Activated CD4-positive, CD25-positive, alpha-beta regulatory T cell (primary cell): ENCODE results near the gene MED12.
A peak's percentile ranks its signal among the peaks of the same experiment; 100 is the strongest.
"Not testable (repeated sequence)": the region's sequence is repeated elsewhere in the genome, so short reads cannot be mapped to it uniquely, and the experiment has no call there.

Source experiments
- DNase-seq, 4 experiments: peaks; one replicate each; lab custom pipeline; 2025; lab: John Stamatoyannopoulos, UW

Gene MED12

DNA sequence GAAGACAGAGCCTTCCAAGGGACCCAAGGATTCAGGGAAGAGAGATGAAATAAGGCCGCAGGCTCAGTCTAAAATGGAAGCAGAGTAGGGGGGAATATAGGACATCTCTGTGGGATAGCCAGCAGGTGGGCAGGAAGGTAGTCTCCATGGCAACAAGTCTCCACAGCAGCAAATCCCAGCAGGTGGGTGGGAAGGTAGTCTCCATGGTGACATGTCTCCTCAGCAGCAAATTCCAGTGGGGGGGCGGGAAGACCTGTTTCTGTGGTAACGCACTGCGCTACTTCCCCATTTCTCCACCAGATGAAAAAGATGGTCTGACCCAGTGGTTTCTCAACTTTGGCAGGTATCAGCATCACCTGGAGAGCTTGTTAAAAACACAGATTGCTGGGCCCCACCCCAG lies 44.6 kb downstream of the MED12 start:
- DNase-seq: no peak

DNA sequence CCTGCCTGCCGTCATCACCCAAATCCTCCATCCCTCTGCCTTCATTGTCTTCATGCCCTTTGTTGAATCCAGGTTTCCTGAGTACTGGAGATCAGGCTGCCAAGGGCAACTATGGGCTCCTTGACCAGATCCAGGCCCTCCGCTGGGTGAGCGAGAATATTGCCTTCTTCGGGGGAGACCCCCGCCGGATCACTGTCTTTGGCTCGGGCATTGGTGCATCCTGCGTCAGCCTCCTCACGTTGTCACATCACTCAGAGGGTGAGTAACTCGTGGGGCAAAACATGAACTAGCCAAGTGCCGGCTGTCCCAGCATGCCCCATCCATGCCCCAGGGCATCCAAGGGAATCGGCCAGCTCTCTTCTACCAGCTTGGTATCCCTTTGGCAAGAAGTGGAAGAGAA lies 45.7 kb downstream of the MED12 start:
- DNase-seq: no peak

- DNase-seq: no peak
Measured at GRCh38 chrX:71166461-71166860, 48.1 kb downstream of the MED12 start.

DNA sequence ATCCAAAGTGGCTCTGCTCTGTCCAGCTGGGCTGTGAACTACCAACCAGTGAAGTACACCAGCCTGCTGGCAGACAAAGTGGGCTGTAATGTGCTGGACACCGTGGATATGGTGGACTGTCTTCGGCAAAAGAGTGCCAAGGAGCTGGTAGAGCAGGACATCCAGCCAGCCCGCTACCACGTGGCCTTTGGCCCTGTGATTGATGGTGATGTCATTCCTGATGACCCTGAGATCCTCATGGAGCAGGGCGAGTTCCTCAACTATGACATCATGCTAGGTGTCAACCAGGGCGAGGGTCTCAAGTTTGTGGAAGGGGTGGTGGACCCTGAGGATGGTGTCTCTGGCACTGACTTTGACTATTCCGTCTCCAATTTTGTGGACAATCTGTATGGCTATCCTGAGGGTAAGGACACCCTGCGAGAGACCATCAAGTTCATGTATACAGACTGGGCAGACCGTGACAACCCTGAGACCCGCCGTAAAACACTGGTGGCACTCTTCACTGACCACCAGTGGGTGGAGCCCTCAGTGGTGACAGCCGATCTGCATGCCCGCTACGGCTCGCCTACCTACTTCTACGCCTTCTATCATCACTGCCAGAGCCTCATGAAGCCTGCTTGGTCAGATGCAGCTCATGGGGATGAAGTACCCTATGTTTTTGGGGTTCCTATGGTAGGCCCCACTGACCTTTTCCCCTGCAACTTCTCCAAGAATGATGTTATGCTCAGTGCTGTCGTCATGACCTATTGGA lies 48.8 kb downstream of the MED12 start:
- DNase-seq: no peak

- no peak for DNase-seq
Measured at GRCh38 chrX:71168134-71168533, 49.7 kb downstream of the MED12 start.

DNA sequence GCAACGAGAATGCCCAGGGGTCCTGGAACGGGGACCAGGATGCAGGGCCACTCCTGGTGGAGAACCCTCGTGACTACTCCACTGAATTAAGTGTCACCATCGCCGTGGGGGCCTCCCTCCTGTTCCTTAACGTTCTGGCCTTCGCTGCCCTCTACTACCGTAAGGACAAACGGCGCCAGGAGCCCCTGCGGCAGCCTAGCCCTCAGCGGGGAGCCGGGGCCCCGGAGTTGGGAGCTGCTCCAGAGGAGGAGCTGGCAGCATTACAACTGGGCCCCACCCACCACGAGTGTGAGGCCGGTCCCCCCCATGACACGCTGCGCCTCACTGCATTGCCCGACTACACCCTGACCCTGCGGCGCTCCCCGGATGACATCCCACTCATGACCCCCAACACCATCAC lies 51.2 kb downstream of the MED12 start:
- no peak for DNase-seq

DNA sequence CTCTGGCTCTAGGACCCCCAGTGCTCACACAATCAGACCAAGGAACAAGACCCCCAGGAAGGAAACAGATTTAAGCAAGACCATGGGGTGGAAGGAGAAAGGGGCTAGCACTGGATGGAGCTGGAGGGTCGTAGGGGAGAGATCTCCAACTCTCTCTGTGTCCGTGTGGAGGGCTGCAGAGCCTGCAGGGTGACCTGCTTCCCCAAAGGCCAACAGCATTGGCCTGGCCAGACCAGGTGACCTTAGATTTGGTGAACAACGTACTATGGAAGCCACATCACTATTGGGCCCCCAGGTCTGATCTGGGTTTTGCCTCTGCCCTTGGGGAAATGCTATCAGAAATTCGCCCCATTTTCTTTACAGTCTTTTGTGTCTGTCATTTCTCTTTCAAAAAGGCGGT lies 52.3 kb downstream of the MED12 start:
- no peak for DNase-seq

- no peak for DNase-seq
Measured at GRCh38 chrX:71171110-71171801, 52.9 kb downstream of the MED12 start.

- no peak for DNase-seq
Measured at GRCh38 chrX:71173440-71173839, 55.0 kb downstream of the MED12 start.

DNA sequence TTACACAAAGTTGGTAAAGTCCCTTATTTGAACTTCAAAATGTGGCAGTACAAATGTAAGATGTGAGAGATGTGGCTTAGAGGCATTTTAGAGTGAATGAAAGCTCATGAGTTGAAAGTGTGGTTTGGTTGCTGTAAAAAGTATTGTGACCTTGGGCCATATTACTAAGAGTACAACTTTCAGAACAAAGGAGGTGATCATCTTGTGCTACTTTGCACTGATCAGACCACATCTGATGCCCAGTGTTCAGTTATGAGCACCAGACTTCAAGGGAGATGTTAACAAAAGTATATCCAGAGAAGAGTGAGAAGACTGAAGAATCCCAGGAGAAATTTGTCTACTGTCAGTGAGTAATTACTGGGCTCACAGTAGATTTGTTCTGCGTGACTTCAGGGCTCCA lies 56.4 kb downstream of the MED12 start:
- DNase-seq: no peak

GRCh38 chrX:71175531-71175930 lies 57.1 kb downstream of the MED12 start:
- no peak for DNase-seq

GRCh38 chrX:71177327-71177726 lies 58.9 kb downstream of the MED12 start:
- DNase-seq: no peak

DNA sequence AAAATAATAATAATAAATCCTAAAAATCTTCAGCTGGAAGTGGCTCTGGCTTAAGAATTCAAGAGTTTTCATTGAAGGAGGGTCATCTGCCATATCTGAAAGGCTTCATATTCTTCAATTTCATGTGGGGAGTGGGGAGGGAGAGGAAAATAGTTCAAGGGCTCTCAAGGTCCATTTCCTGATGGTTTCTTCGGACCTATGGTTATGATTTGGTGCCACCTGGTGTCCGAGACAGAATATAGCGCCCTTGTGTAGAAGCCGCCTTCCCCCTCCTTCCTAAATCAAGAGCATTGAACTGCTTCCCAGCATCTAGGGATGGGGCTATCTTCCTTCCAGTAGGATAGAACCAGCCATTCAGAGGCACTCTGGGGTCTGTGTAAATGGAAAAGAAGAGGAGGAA lies 60.5 kb downstream of the MED12 start:
- DNase-seq: peak in 2 of 4 experiments; percentile 1 to 6

GRCh38 chrX:71180579-71181265 lies 62.3 kb downstream of the MED12 start:
- DNase-seq: not testable (repeated sequence)

DNA sequence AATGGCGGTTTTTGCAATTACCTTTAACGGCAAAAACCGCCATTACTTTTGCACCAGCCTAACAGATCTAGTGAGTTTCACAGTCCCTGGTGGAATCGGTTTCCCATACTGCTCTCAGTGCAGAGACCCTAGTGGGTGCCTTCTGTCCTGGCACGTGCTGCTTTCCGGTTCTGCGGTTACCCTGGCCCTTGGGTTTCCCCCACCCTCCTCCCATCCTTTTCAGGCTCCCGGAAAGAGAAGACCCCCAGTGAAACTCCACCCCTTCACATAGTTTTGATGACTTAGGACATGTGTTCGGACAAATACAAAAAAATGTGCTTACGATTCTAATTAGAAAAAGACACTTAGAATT lies 63.1 kb downstream of the MED12 start:
- peak in 1 of 4 experiments; percentile 4 for DNase-seq

DNA sequence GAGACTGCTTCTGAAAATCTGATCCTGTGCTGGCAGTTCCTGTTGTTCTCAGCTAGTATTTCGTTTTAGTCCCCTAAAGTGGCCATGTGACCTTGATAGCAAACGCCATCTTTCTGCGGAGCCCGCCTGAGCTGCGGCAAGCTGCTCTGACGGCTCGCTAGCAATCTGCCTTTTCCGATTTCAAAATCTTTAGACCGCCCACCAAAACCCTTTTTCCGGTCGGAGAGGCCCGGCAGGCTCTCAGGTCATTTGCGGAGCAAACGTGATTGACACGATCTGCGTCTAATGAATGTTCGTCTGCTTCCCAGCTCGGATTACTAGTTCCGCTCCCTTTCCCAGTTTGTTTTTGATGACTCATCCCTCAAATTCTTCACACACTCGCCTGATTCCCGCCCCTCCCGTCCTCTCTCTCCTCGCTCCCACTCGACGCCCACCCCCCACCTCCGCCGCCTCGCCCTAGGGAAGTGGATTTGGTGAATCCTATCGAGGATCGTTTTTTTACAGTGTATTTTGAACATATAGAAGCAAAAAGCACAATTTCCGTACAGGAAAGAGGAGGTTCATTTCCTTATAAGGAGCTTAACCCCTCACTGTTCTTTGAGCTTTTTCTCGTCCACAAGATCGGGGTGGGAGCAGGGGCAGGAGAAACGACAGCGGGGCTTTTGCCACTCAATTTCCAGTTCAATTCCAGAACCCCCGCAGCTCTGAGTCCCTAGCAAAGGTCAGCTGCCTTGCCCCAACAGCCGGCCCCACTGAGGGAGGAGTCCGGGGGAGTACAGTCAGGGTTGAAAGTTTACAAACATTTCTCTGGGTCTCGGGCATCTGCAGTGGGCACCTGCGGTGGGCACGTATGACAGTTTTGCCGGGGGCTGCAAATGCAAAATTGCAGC lies 63.8 kb downstream of the MED12 start:
- DNase-seq: peak; percentile 41 to 56 (median 53)

GRCh38 chrX:71182871-71183270 lies 64.5 kb downstream of the MED12 start:
- no peak for DNase-seq

DNA sequence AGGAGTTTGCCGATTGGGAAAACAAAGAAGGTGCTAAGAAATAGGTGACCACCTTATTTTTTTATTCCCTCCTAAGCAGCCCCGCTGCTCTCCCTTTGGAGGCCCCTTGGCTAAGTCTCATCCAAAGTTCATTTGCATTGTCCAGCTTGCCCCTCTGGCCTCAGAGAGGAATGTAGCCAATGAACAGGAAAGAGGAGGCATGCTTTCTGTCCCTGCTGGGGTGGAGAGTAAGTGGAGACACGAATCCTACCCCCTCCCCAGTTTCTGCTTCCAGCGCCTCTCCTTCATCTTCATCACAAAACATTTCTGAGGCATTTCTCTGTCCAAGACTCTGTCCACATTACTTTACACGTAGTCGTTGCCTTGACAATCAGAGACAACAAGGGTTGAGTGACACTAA lies 64.9 kb downstream of the MED12 start:
- DNase-seq: no peak

DNA sequence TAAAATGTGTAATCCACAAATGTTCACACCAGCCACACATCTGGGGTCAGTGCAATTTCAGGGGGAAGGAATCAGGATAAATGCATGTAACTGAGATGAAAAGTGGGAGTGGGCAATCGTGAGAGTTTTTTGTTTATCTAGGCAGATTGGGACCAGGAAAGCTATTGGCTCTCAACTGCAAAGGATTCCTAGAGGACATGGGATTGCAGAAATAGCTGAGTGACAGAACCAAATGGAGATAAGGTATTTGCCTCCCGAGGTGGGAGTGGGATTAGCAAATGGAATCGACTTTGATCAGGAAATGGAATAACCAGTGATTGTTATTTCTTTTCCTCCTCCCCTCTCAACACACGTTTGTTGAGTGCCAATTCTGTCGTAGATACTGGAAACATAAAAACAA lies 65.7 kb downstream of the MED12 start:
- no peak for DNase-seq

DNA sequence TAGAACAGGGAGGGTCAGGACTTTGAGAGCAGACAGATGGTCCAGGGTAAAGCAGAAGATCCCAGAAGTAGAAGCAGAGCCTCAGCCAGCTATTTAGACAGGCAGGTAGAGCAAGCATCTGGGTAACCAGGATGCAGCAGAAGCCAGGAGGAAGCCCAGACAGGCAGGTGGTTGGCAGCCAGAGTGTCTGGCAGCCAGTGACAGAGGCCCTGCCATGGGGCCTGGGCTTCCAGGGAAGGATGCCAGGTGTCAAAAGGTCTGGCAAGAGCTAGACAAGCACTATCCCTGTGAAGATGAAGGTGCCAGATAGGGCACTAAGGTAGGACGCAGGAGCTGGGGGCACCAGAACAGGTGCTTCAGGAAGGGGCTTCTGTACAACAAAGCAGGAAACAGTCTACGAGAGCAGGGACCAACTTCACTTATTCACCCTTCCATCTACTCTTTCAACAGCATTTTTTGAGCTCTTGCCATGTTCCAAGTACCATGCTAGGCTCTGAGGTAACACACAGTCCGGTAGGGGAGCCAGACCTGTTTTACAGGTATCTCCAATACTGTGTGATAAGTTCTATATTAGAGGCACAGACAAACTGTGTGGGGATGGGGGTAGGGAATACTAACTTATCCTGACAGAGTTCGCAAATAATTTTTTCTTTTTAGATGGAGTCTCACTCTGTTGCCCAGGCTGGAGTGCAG lies 66.6 kb downstream of the MED12 start:
- DNase-seq: no peak

DNA sequence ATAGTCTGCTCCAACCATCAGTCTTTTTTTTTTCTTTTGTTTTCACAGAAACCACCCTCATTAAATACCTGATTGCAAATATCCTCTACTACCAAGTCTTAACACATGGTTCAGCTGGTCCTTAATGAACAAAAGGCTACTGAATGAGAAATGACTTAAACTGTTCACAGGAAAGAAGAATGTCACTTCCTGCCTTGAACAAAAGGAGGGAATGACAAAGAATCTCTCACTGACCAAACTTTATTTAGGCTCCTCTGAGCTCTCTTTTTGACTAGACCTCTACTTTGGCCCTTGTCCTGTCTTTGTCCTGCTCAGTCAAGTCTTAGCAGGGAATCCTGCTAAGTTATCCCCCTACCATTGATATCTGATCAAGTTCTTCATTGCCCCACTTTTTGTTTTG lies 72.9 kb downstream of the MED12 start:
- no peak for DNase-seq
